MM.1S (cell line): ENCODE results near the gene STYX.

Source experiments
- DNase-seq: peaks from one replicate; pipeline ENCODE4 v3.0.0-alpha.2; 2015
- H2AFZ ChIP-seq: fragments of 300-600 bp; sonication (generic); 2 replicates; pipeline ENCODE4 v1.6.0; 2016; ENCODE audit warnings: antibody characterized with exemption, low read length
- H3F3A ChIP-seq: fragments of 300-600 bp; sonication (generic); 2 replicates; pipeline ENCODE4 v1.6.1; 2016; ENCODE audit warnings: mild to moderate bottlenecking, antibody characterized with exemption, low read length, moderate library complexity, mixed read lengths; ENCODE audit not compliant: insufficient read depth
- H3K27ac ChIP-seq: fragments of 300-600 bp; sonication (generic); 2 replicates; pipeline ENCODE4 v1.5.1; 2016; ENCODE audit warnings: mild to moderate bottlenecking, low read length
- H3K27me3 ChIP-seq: fragments of 300-600 bp; sonication (generic); replicated peaks from 2 replicates; pipeline ENCODE4 v1.6.0; 2016; ENCODE audit warnings: low read length; ENCODE audit not compliant: insufficient read depth
- H3K36me3 ChIP-seq: fragments of 300-600 bp; sonication (generic); replicated peaks from 2 replicates; pipeline ENCODE4 v1.6.1; 2016; ENCODE audit warnings: mild to moderate bottlenecking, low read length, mixed read lengths; ENCODE audit not compliant: insufficient read depth
- H3K4me1 ChIP-seq: fragments of 300-600 bp; sonication (generic); 2 replicates; pipeline ENCODE4 v1.6.1; 2016; ENCODE audit warnings: low read length, mixed read lengths
- H3K4me2 ChIP-seq: fragments of 300-600 bp; sonication (generic); 2 replicates; pipeline ENCODE4 v1.6.0; 2016; ENCODE audit warnings: low read depth, low read length
- H3K4me3 ChIP-seq: fragments of 300-600 bp; sonication (generic); 2 replicates; pipeline ENCODE4 v1.5.1; 2016; ENCODE audit warnings: low read length, mixed read lengths
- H3K79me2 ChIP-seq: fragments of 300-600 bp; sonication (generic); 2 replicates; pipeline ENCODE4 v1.6.1; 2016; ENCODE audit warnings: mixed run types, low read length, mixed read lengths
- H3K9ac ChIP-seq: fragments of 300-600 bp; sonication (generic); 2 replicates; pipeline ENCODE4 v1.6.1; 2016; ENCODE audit warnings: low read length, mixed read lengths
- H3K9me2 ChIP-seq: fragments of 300-600 bp; sonication (generic); replicated peaks from 2 replicates; pipeline ENCODE4 v1.6.1; 2016; ENCODE audit warnings: mild to moderate bottlenecking, low read length, mixed read lengths; ENCODE audit not compliant: insufficient read depth
- H3K9me3 ChIP-seq: fragments of 300-600 bp; sonication (generic); replicated peaks from 2 replicates; pipeline ENCODE4 v1.6.1; 2016; ENCODE audit warnings: mild to moderate bottlenecking, low read length, mixed read lengths; ENCODE audit not compliant: insufficient read depth
- H4K20me1 ChIP-seq: fragments of 300-600 bp; sonication (generic); 2 replicates; pipeline ENCODE4 v1.6.1; 2016; ENCODE audit warnings: mild to moderate bottlenecking, low read length, moderate library complexity, mixed read lengths; ENCODE audit not compliant: insufficient read depth
- CTCF ChIP-seq: fragments of 300-600 bp; sonication (generic); IDR thresholded peaks from 2 replicates; pipeline ENCODE4 v1.5.1; 2016; ENCODE audit warnings: antibody characterized with exemption, low read length, mixed read lengths
- EZH2 ChIP-seq: fragments of 300-600 bp; sonication (generic); optimal IDR thresholded peaks from 2 replicates; pipeline ENCODE3; 2017; ENCODE audit warnings: low read depth, mild to moderate bottlenecking, antibody characterized with exemption, low read length, mixed read lengths
- EZH2phosphoT487 ChIP-seq: fragments of 300-600 bp; sonication (generic); IDR thresholded peaks from 2 replicates; pipeline ENCODE4 v1.6.1; 2018; ENCODE audit warnings: antibody characterized with exemption, low read length

Gene STYX

GRCh38 chr14:52791223-52792096 is 61.5 kb downstream of the STYX start, which contains the start of gene GNPNAT1:
Gene GNPNAT1, minus strand, starts transcription at chr14:52791607. Its CDS starts 6,957 bp downstream, at chr14:52784650.
- H3K27ac ChIP-seq: peak within 1 kb of the TSS; percentile 21; the same call in 1 of the 2 replicates
- H3K9me2 ChIP-seq: no peaks in the 10 kb centered on the region
- peak within 1 kb of the TSS; percentile 78 for H3K4me3 ChIP-seq
- no peaks in the 10 kb centered on the region for H3K9me3 ChIP-seq
- H2AFZ ChIP-seq: peak within 1 kb of the TSS; percentile 83
- H3K27me3 ChIP-seq: no peaks in the 10 kb centered on the region
- peak; percentile 79 for DNase-seq
- TF ChIP-seq EZH2phosphoT487: no peak
- no peak for TF ChIP-seq CTCF
- no peak for TF ChIP-seq EZH2
- H4K20me1 ChIP-seq: no peaks in the 10 kb centered on the region
- peak within 1 kb of the TSS; percentile 64 for H3K9ac ChIP-seq
- H3K79me2 ChIP-seq: peaks cover 13% of the 10 kb centered on the region
- H3K4me2 ChIP-seq: peak within 1 kb of the TSS; percentile 80
- no peaks in the 10 kb centered on the region for H3F3A ChIP-seq
- no peaks in the 10 kb centered on the region for H3K4me1 ChIP-seq
- H3K36me3 ChIP-seq: no peaks in the 10 kb centered on the region

GRCh38 chr14:52792097-52792415 is 62.1 kb downstream of the STYX start:
- Histone ChIP-seq H2AFZ (peak overlapping the region; percentile 83), H3K27ac (no peak overlapping the region), H3K27me3 (no peaks in the 10 kb centered on the region), H3K36me3 (no peaks in the 10 kb centered on the region), H3K4me1 (no peaks in the 10 kb centered on the region), H3K9me3 (no peaks in the 10 kb centered on the region), H3F3A (no peaks in the 10 kb centered on the region), H3K4me2 (peak overlapping the region; percentile 27; the same call in 1 of the 2 replicates), H3K79me2 (peaks cover 13% of the 10 kb centered on the region), H3K9me2 (no peaks in the 10 kb centered on the region), H3K4me3 (peak overlapping the region; percentile 39; the same call in 1 of the 2 replicates), H3K9ac (no peak overlapping the region), H4K20me1 (no peaks in the 10 kb centered on the region)
- DNase-seq: no peak
- TF ChIP-seq EZH2 (no peak), EZH2phosphoT487 (no peak), CTCF (no peak)

GRCh38 chr14:52793061-52793460 is 63.1 kb downstream of the STYX start:
- Histone ChIP-seq H3K4me3 (no peak overlapping the region), H3K9me2 (no peaks in the 10 kb centered on the region), H3K27me3 (no peaks in the 10 kb centered on the region), H4K20me1 (no peaks in the 10 kb centered on the region), H3F3A (no peaks in the 10 kb centered on the region), H3K36me3 (no peaks in the 10 kb centered on the region), H3K9ac (no peak overlapping the region), H3K27ac (no peak overlapping the region), H2AFZ (no peak overlapping the region), H3K79me2 (peaks cover 13% of the 10 kb centered on the region), H3K4me1 (no peaks in the 10 kb centered on the region), H3K4me2 (no peak overlapping the region), H3K9me3 (no peaks in the 10 kb centered on the region)
- no peak for DNase-seq
- TF ChIP-seq EZH2phosphoT487 (no peak), EZH2 (no peak), CTCF (no peak)
